HepG2 (cell line): Measurements from ENCODE around the gene GDI1. TPM values are rescaled to one million over a fixed set of nuclear protein-coding genes. Genes with fewer than 3 reads are reported as not detected.

Experiments
- ATF6 ChIP-seq: sonication (generic); formaldehyde crosslinking; conservative IDR thresholded peaks from 2 replicates; pipeline ENCODE4 v1.4.0; 2020; ENCODE audit warnings: missing genetic modification reagents
- CTCF ChIP-seq: sonication (generic); formaldehyde crosslinking; IDR thresholded peaks from 2 replicates; pipeline ENCODE4 v1.5.0; 2020; ENCODE audit warnings: mild to moderate bottlenecking, missing genetic modification reagents, moderate library complexity
- GABPB1 ChIP-seq: IDR thresholded peaks from 2 replicates; pipeline ENCODE4 v1.6.1; 2016; ENCODE audit warnings: mild to moderate bottlenecking, missing genetic modification reagents, moderate library complexity, missing compliant biosample characterization
- SP1 ChIP-seq, 2 experiments: fragments of 450-650 bp in 1 of 2; sonication (generic) in 1 of 2; formaldehyde crosslinking in 1 of 2; IDR thresholded peaks; 2 replicates each; pipeline versions ENCODE4 v1.4.0 to v1.6.1; 2016 to 2020; ENCODE audit warnings: missing genetic modification reagents in 1 of 2
- TBL1XR1 ChIP-seq: fragments of 150-350 bp; IDR thresholded peaks from 2 replicates; pipeline ENCODE4 v1.6.1; 2014; ENCODE audit warnings: borderline replicate concordance, low read length; ENCODE audit not compliant: partially characterized antibody
- THAP11 ChIP-seq: IDR thresholded peaks from 2 replicates; pipeline ENCODE4 v1.6.1; 2016; ENCODE audit warnings: missing biosample characterization, missing genetic modification reagents
- ZFX ChIP-seq: sonication (generic); formaldehyde crosslinking; IDR thresholded peaks from 2 replicates; pipeline ENCODE4 v1.4.0; 2020; ENCODE audit warnings: mild to moderate bottlenecking, low read depth, missing genetic modification reagents, moderate library complexity
- ZNF574 ChIP-seq: sonication (generic); formaldehyde crosslinking; IDR thresholded peaks from 2 replicates; pipeline ENCODE4 v1.4.0; 2020; ENCODE audit warnings: missing genetic modification reagents
- polyA plus RNA-seq, 8 experiments: library from polyadenylated mRNA; depleted of rRNA in 3 of 8; stranded (reverse) in 7 of 8; unstranded in 1 of 8; fragments of >200 nt; fragmentation: Illumina TruSeq in 4 of 8; extraction: Trizol in 4 of 8; gene quantifications; 2 replicates each; pipeline versions ENCODE4 v1.2.1 to v1.2.3, GENCODE V29; 2011 to 2016; ENCODE audit warnings: low read depth in 4 of 8, missing spikeins in 1 of 8, mixed read lengths in 1 of 8; ENCODE audit not compliant: insufficient read depth in 1 of 8
- total RNA-seq, 5 experiments: library from RNA; depleted of rRNA; stranded (reverse); fragments of >200 nt; fragmentation: Illumina TruSeq; extraction: Trizol; gene quantifications; 2 replicates each; pipeline ENCODE4 v1.2.3, GENCODE V29; 2016; ENCODE audit warnings: low read depth in 1 of 5
- TF ChIP-seq, protein P1 (sequence below): sonication (generic); formaldehyde crosslinking; conservative IDR thresholded peaks from 2 replicates; pipeline ENCODE4 v1.8.0; 2022; ENCODE audit warnings: mild to moderate bottlenecking, moderate library complexity, missing genetic modification reagents
- TF ChIP-seq, protein P2 (sequence below): IDR thresholded peaks from 2 replicates; pipeline ENCODE4 v1.6.1; 2016; ENCODE audit warnings: low read depth, borderline replicate concordance
- TF ChIP-seq, protein P3 (sequence below), 2 experiments: sonication (generic) in 1 of 2; formaldehyde crosslinking in 1 of 2; IDR thresholded peaks; 2 replicates each; pipeline versions ENCODE4 v1.6.1 to v1.9.0; 2014 to 2022; ENCODE audit warnings: antibody characterized with exemption in 1 of 2, borderline replicate concordance in 1 of 2, inconsistent platforms in 1 of 2, low read depth in 1 of 2, missing genetic modification reagents in 1 of 2

The GDI1 gene
- total and polyA plus RNA-seq, 2 of the 13 experiments (the other 11 are each of a cell fraction or from before 2014, with no cell fraction given): 17.4 to 105 TPM

GRCh38 chrX:154490414-154491083 lies 53.6 kb downstream of the GDI1 start, which contains the start of gene SLC10A3 (continued):
- TF ChIP-seq SP1 (IDR thresholded peaks at IDR 0.05): no peak
- 0 out of 2 replicates have a peak, but pooled peaks have one; percentile 20 for TF ChIP-seq SP1 (CRISPR knock-in tag; IDR thresholded peaks at IDR 0.05)
- TF ChIP-seq, protein P1, sequence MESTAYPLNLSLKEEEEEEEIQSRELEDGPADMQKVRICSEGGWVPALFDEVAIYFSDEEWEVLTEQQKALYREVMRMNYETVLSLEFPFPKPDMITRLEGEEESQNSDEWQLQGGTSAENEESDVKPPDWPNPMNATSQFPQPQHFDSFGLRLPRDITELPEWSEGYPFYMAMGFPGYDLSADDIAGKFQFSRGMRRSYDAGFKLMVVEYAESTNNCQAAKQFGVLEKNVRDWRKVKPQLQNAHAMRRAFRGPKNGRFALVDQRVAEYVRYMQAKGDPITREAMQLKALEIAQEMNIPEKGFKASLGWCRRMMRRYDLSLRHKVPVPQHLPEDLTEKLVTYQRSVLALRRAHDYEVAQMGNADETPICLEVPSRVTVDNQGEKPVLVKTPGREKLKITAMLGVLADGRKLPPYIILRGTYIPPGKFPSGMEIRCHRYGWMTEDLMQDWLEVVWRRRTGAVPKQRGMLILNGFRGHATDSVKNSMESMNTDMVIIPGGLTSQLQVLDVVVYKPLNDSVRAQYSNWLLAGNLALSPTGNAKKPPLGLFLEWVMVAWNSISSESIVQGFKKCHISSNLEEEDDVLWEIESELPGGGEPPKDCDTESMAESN (CRISPR knock-in tag): peak; percentile 21; the same call in 1 of the 2 replicates
- TF ChIP-seq, protein P2, sequence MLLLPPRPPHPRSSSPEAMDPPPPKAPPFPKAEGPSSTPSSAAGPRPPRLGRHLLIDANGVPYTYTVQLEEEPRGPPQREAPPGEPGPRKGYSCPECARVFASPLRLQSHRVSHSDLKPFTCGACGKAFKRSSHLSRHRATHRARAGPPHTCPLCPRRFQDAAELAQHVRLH (CRISPR knock-in tag): no peak
- TF ChIP-seq ZNF574: peak; percentile 48
- no peak for TF ChIP-seq TBL1XR1
- peak; percentile 86 for TF ChIP-seq GABPB1 (CRISPR knock-in tag)
- peak; percentile 59 for TF ChIP-seq CTCF (CRISPR knock-in tag)
- TF ChIP-seq, protein P3, sequence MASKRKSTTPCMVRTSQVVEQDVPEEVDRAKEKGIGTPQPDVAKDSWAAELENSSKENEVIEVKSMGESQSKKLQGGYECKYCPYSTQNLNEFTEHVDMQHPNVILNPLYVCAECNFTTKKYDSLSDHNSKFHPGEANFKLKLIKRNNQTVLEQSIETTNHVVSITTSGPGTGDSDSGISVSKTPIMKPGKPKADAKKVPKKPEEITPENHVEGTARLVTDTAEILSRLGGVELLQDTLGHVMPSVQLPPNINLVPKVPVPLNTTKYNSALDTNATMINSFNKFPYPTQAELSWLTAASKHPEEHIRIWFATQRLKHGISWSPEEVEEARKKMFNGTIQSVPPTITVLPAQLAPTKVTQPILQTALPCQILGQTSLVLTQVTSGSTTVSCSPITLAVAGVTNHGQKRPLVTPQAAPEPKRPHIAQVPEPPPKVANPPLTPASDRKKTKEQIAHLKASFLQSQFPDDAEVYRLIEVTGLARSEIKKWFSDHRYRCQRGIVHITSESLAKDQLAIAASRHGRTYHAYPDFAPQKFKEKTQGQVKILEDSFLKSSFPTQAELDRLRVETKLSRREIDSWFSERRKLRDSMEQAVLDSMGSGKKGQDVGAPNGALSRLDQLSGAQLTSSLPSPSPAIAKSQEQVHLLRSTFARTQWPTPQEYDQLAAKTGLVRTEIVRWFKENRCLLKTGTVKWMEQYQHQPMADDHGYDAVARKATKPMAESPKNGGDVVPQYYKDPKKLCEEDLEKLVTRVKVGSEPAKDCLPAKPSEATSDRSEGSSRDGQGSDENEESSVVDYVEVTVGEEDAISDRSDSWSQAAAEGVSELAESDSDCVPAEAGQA (IDR thresholded peaks at IDR 0.05; ENCODE audit: low read depth): peak; percentile 55; the same call in 1 of the 2 replicates
- TF ChIP-seq, protein P3 (CRISPR knock-in tag; IDR thresholded peaks at IDR 0.05; ENCODE audit: borderline replicate concordance): no peak
- peak; percentile 65 for TF ChIP-seq ZFX (CRISPR knock-in tag)
- TF ChIP-seq ATF6 (CRISPR knock-in tag): no peak
- peak; percentile 42; the same call in 1 of the 2 replicates for TF ChIP-seq THAP11 (CRISPR knock-in tag)
